Measurements from ENCODE around the gene TAPT1.

GRCh38 chr4:16125571-16126445 lies 100.5 kb downstream of the TAPT1 start:
- TF ChIP-seq MEF2A (IDR thresholded peaks at IDR 0.05; ENCODE audit: borderline replicate concordance, low read depth) (no peak), ELF1 (IDR thresholded peaks at IDR 0.05) (no peak), YY1 (IDR thresholded peaks at IDR 0.05; ENCODE audit: low read depth) (no peak)
- TF ChIP-seq, protein P1, sequence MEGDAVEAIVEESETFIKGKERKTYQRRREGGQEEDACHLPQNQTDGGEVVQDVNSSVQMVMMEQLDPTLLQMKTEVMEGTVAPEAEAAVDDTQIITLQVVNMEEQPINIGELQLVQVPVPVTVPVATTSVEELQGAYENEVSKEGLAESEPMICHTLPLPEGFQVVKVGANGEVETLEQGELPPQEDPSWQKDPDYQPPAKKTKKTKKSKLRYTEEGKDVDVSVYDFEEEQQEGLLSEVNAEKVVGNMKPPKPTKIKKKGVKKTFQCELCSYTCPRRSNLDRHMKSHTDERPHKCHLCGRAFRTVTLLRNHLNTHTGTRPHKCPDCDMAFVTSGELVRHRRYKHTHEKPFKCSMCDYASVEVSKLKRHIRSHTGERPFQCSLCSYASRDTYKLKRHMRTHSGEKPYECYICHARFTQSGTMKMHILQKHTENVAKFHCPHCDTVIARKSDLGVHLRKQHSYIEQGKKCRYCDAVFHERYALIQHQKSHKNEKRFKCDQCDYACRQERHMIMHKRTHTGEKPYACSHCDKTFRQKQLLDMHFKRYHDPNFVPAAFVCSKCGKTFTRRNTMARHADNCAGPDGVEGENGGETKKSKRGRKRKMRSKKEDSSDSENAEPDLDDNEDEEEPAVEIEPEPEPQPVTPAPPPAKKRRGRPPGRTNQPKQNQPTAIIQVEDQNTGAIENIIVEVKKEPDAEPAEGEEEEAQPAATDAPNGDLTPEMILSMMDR (IDR thresholded peaks at IDR 0.05), result no peak
